GM19324 (cell line): ENCODE data around the gene CCDC141.

Experiments
- ATAC-seq: cut with Tn5 transposase; IDR thresholded peaks from one replicate; pipeline ENCODE4 v1.9.1; 2021; ENCODE audit warnings: mild to moderate bottlenecking, moderate library complexity; ENCODE audit not compliant: unreplicated experiment, low FRiP score

The CCDC141 gene

DNA sequence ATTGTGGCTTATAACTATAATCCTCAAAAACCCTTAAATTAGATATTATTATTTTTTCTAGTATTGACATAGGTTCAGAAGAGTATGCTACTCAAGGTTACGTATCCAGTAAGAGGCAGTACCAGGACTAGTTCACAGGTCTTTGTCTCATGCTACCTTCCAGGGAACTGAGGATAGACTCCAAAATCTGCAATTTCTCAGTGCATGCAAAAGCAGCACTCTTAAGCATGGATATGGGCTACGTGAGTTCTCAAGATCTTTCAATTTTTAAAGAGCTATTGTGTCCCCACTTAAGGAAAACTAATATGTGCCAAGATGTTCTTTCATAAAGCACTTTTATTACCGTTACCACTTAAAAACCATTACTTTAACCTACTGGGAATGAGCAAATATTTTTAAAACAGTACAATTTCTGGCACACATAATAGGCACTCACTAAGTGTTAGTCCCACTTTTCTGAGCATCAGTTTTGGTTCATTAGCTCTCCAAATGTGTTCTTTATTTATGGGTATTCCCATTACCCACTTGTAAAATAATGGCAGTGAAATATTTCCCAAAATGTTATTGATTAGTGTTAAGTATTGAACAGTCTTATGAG, 128.9 kb downstream of the CCDC141 start:
- no peak for ATAC-seq

DNA sequence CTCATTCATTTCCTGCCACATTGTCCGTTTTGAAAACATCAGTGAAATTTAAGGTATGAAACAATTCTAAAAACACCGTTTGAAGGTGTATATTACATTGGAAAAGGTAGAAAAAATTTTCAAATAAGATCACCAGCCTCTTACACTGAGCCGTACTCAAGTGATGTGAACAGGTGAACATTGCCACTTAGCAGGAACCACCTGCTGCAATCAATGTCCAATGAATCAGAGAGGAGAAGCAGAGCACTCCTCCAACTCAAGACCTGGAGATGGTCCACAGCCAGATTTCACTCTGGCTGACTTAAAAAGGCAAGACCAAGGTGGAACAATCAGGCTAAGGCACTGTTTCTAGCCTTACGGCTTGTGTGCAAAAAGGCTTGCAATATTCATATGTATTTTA, 132.4 kb downstream of the CCDC141 start:
- no peak for ATAC-seq

DNA sequence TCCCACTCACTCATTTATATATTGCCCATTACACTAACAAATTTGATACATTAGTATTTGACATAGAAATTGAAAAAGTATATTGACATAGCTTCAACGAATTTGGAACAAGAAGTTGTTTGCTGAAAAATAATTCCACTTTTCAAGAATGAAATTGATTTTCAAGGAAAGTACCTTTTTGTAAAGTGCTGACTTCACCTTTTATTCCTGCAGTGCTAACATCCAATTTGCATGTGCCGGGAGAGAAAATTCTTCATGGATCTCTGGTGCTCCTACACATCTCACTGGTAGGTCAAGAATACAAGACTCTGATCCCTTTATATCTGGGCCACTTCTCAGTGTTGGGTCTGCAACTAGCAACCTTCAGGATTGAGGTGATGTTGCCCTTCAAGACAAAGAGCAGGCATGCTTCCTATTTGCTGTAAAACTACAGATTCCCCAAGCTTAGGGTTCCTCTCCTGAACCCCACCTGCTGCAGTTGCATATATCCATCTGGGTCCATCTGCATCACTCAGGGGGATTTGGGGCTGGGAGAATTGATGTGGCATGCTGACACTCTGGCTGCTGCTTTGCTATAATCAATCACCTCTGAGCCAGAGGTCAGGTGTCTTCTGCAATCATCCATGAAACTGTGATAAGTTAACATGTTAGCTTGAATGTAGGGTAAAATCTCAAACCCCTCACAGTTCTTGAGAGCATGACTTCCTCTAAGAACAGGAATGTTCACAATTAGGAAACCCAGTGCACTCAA, 134.3 kb downstream of the CCDC141 start:
- no peak for ATAC-seq

DNA sequence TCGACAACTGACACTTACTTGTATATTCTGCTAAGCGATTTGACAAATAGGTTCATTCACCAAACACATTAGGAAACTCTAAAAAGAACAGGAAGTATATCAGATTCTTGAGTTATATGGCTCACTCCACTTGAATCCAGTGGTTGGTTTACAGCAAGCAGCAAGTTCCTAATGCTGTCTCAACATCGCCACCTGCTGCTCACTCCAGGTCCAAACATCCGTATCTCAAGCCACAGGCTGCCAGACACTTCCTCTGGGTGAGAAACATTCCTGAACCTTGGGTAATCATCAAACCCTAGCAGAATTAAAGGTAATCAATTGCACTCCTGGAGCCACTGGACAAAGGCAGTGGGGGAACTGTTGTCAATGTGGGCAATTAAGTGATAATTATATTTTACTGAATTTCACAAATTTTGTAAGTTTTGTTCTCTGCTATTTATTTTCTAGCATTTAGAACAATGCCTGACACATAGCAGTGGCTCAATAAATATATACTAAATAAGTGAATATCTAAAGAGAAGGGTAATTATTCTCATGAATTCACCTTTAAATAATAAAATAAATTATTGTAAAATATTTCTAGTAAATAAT, 135.6 kb downstream of the CCDC141 start:
- peak; percentile 59 for ATAC-seq

DNA sequence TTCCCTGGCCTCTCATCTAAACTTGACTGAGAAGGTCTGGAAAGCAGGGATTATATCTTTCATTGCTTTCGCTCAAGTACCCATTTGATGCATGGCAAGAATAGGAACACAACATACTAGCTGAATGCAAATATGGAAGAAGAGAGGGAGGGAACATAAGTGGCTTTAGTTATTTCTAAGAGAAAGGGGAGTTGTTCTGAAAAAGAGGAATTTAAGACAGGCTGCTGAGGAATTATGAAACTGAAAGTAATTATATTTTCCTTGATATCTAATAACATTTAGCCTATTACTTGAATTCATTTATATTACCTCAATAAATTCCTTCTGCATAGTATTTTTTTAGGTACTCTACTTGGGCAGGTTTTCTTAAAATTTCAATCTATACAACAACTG, 136.9 kb downstream of the CCDC141 start:
- ATAC-seq, result no peak

DNA sequence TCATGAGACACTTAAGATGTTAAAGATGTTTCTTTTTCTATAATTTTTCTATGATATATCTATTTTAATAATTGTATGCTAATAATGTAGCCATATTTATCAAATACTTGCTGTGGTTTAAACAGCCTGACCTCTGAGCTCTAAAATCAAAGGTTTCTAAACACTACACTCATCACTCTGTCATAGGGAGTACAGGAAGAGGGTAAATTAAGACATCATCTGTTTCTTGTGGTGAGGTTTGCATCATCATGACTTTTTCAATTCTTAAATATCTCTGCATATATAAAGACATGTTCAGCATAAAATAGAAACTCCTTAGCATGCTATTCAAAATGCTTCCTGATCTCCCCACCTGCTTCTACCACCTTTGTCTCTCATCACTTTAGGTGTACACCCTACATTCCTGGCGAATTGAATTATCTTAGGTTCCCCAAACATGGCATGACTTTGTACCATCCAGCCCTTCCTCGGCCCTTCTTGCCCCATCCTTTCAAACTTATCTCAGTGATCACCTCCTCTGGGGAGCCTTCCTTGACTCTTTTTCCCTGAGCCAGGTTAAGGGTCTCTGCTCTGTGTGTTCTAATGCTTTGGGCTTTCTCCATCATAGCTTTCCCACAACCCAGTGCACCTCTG, 137.4 kb downstream of the CCDC141 start:
- no peak for ATAC-seq

DNA sequence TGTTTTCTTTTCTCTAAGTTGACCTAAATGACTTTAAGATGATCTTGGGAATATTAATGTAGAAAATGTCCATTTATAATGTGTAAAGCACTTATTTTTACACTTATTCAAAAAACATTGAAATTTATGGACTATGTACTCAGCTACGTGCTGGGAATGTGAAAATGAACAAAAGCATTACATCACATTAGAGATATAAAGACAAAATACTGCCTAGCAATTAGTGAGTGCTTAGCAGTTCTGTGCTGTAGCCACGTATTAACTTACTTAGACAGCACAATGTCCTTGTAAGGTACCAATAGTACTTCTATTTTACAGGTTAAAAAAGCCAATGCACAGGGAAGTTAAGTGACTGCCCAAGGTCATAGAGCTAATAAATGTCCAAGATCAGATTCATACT, 138.9 kb downstream of the CCDC141 start:
- no peak for ATAC-seq

DNA sequence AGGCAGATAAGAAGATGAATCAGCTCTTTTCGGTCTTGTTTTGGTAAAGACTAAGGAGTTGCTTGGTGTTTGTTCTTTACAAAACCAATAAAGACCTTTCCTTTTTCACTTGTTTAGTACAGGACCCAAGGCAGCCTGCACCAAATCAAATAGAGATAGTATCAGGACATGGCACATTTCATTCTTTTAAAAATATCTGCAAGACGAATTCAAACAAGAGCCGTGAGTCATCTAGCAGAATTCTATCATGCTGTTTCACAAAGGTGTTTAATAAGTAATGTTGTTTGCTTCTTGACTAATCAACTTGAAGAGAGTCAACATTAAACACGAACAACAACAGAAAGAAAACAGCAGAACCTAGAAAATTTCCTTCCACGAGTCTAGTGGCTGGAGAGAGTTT, 139.9 kb downstream of the CCDC141 start:
- ATAC-seq, result no peak

DNA sequence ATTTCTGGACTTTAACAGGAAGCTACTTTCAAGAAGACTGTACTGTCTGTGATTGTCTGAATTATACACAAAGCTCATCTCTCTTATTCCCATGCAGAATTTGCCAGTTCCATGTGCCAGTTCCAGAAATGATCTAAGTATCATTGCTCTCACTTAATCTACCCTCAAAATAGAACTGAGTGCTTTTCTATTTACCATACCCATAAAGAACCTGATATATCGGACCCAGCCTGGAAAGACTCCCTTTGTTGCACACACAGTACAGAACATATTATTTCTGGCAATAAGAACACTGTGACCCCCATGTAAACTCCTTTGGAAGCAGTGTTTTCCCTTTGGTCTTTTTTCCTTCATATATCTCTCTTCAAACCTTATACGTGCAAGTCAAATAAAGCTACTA, 140.4 kb downstream of the CCDC141 start:
- no peak for ATAC-seq

DNA sequence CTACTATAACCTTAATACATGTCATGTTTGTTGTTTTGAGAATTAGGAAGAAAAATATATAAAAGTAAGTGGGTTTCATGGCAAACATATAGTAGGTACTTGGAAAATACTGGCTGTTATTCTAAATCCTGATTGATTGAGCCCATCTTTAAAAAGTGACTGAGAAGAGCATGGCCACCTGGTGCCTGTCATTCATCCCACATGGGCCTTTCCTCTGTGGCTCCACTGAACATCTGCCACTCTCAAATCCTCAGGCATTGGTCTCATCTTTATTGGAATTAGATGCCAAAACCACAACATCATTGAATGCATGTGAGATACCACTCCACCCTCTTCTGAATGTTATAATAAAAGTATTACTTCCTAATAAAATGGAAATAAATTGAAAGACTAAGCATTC, 141.1 kb downstream of the CCDC141 start:
- ATAC-seq, result no peak

DNA sequence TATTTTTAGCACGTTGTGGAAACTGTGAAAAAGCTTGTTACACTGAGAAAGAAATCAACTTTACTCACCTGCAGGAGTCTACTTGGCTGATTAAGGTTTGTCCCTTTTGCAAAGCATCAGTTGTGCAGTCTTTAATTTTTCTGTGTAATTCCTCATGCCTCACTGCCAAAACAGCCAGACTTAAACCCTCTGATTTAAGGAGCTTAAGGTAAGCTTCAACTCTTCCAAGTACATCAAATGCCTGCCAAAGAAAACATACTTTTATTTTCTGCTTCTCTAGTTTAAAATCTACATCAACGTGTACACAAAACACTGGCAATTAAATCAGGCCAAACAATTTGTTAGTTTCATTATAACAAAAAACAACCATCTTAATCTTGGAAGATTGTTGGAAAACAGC, 144.7 kb downstream of the CCDC141 start:
- ATAC-seq, result no peak

DNA sequence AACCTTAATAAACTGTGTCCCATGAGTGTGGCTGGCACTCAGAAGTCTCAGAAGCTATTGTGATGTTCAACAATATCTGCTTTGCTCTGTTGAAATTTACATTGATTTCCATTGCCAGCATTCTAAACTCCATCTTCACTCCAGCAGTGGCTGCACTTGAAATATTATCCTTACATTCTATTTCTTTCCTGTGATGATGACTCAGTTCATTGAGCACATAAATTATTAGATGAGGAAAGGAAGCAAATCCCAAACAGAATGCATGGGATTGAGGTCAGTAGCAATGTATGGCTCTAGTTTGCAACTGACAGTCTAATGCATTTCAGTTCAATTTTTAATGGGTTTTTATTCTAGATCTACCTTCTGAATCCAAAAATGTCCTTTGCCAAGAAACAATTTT, 150.3 kb downstream of the CCDC141 start:
- ATAC-seq, result no peak

DNA sequence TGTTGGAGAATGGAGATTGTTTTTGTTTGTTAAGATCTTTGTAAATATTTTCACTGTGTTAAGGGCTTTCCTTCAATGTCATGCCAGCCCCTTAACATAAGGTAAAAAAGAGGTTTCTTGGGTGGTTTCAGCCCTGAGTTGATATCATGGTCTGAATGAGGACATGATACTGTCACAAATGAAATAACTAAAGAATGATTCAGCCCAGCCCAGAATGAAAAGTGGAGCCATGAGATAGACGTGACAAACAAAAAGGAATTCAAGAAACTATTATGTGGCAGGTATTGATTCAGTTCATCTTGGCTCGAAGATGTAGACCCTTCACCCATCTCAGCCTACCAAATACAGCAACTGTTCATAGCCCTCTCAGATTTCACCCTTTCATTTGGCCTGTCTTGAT, 154.1 kb downstream of the CCDC141 start:
- ATAC-seq, result no peak

DNA sequence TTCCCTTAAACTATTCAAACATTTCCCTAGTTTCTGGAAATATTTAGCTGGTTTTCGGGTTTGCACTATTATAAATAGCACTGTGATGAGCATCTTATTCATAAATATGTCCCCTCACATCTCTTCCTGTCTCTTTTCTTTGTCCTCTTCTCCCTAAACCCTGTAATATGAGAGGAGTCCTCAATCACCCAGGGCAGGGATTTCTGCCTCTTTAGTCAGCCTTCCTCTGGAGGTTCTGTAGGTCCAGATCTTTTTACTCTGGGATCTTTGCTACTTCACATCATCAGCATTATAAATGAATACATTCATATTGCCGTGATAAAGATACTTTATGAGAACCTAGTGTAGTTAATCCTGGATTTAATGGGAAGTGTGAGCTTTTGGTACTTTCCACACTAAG, 154.8 kb downstream of the CCDC141 start:
- no peak for ATAC-seq

DNA sequence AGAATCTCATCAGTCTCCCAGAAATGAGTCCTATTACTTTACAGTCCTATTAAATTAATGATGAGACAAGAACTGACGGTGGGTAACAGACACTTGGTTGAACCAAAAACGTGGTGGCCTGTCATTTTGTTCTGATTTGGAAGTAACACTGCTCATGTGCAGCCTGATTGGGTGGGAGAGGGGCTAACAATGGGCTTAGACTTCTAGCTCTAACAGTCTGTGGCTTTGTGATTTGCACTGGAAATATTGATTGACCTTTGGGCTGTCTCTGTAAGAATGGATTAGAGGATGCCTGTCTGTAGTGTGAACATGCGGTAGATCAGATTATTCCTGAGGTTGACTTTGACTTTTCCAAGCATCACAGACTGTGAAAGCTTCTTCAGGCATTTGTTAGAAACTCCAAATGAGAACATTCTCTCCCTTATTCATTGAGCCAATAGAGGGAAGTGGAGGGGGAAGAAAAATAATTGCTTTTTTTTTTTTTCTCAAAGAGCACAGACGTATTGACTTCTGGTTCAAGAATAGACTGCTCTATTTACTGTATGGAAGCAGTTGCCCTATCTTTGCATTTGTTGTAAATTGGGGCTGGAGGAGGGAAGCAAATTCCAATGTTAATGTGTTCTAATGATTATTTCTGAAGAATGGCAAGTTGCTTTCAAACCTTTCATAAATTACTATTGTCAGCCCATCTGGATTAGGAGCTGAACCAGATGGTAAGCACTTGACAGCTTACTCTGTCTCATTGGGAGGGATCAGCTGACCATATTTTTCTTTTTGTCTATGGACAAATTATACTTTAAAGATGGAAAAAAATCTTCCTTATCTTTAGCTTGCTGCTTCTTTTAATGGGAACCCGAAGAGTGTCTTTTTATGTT, 156.9 kb downstream of the CCDC141 start:
- no peak for ATAC-seq

DNA sequence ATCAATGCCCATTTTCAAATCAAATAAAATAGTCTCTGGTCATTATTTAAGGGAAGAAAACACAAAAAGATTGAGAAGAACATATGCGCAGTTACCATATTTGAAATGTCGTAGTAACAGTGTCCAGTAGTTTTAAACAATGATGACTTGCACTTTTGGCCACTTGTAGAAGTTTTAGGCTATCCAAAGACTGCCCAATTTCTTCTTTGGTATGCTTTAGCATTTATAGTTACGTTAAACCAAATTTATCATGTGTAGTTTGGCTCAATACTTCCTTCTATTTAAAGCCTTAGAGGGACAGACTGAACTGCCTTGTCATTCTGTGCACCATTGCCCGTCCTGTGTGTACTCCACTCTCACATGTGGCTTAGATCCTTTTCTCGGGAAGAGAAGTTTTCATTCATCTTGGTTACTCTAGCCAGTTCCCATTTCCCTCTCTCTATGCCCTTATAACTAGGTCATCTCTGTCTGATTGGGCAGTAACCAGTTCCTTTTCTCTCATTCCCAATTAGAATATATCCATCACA, 157.9 kb downstream of the CCDC141 start:
- ATAC-seq, result no peak

DNA sequence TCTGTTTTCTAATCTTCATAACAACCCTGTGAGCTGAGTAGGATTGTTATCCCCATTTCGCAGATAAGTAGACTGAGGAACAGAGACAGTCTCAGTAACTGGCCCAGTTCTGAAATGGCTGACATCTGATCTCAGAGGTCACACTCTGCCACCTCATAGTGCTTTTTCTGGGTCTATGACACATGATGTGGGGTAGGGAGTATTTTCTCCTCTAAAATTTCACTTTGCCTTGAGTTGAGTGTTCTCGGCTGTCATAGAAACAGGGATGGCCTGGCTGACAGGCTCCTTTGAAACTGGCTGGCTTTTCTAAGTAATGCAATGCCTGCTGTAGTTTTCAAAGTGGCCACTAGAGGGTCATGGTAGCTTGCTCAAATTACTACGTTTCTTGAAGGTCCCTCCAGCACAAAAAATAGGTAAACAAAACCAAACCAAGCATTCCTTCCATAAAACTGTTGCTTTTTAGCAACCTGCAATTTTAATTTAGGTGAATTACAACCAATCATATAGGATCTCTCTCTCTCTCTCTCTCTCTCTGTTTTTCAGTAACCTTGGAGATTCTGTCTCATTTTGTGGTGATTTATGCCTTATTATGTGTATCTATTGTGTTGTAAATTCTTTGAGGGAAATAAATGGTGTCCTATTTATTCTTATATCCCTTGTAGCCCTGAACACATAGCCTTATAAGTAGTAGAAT, 158.5 kb downstream of the CCDC141 start:
- no peak for ATAC-seq

DNA sequence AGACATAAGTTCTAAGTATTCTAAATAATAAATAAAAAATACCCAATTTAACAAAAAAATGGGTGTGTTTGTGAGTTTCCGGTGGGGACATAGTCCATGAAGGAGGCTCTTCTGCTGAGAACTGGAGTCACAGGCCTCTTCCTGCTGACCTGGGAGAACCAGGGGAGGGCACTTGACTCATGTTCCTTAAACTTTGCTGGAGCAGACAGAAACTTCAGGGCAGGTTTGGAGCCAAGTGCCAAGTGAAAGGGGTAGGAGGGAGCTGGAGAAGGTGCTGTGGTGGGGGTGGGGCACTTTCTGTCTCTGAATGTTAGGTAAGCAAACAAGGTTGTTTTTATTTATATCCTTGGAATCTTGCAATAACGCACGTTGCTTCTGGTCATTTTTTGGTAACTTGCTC, 163.9 kb downstream of the CCDC141 start:
- no peak for ATAC-seq

DNA sequence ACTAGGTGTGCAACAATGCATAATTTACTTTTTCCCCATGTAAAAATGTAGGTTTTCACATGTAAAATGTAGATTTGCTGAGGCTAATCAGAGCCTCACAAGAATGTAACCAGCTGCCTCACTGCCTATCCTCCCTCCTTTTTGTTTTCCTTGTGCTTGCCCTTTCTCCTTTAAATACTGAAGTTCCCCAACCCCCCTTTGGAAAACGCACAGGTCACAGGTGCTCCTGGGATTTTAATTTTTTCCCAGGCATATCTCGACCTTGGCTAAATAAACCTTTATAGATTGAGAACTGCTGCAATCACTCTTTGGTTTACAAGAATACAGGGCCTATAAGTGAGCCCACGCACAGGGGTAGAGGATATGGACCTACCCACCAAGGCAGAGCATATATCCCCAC, 165.5 kb downstream of the CCDC141 start:
- ATAC-seq, result no peak
